Frontal cortex (tissue), 4 donors: ENCODE measurements around the gene AGXT2. TPM values are rescaled to one million over a fixed set of nuclear protein-coding genes. Genes with fewer than 3 reads are reported as not detected.

Source experiments
- DNase-seq, 2 donors: peaks; one replicate each; pipeline ENCODE4 v3.0.0; 2012; ENCODE audit warnings: low spot score in 2 of 2
- FAIRE-seq: peaks from 2 replicates; lab custom pipeline; 2012; peaks lifted over from hg19 to GRCh38; lab: Jason Lieb, UNC
- total RNA-seq: library from RNA; depleted of rRNA; stranded (reverse); fragments of >200 nt; gene quantifications from one replicate; pipeline ENCODE4 v1.2.3, GENCODE V29; 2014
- donor health status: control.
- donor health status: control.
- donor health status: control.

AGXT2 gene
- total RNA-seq, 1 donor from 2014 or later = not detected

- DNase-seq (no peak), FAIRE-seq (no peak)
These were observed 24.2 kb downstream of the AGXT2 start for GRCh38 chr5:35023391-35024178.

DNA sequence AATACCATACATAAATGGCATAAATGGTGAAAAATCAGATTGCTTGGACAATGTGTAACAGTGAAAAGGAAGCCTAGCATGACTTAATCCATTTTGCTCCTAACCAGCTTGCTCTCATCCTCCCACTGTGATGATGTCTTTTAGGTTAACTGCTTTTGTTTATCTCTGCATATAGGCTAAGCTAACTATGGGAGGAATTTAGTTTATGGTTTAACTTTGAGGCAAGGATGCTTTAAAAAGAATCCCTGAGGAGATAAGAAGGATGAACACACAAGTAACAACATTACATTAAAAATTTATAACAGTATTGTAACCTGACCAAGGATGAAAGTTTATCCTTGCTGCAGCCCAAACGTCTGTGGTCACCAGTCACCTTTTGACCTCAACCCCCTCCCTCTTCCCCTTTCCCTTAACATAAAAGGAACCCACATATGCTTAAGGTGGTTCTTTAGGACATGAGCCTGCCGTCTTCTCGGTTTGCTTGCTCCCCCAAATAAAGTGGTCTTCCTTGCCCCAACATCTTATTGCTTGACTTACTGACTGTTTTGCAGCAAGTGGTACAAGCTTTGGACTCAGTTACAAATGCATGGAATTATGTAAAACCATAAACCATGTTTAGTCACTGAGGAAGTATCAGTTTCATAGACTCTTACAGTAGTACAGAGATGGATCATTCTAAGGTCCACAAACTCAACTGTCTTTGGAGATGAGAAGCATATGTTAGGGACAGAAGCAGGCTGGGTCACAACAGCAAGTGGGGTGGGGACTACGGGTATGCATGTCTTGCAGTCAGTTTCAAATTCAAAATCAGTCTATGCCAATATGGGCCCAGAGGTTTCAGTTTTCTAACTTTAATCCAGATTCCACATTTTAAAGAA lies 31.3 kb downstream of the AGXT2 start:
- DNase-seq (no peak), FAIRE-seq (no peak)

GRCh38 chr5:35015063-35015462 lies 32.7 kb downstream of the AGXT2 start:
- FAIRE-seq = no peak
- no peak for DNase-seq

GRCh38 chr5:35012796-35013195 lies 35.0 kb downstream of the AGXT2 start:
- DNase-seq (no peak), FAIRE-seq (no peak)

DNA sequence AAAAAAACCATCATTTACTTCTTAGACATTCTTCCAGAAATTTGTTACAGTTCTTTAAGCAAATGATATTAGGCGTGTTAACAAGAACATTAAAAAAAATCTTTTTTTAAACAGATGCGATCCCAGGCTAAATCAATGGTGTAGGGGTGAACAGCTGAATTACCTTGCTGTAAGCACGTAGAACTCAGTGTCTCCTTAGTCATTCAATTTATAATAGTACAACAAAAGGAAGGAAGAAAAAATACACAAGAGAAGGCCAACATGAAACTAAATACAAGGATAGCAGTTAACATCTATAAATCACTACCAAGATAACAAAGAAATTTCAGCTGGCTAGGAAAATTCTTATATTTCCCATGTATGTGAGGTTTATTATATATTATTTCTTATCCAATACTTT lies 35.4 kb downstream of the AGXT2 start:
- DNase-seq (no peak), FAIRE-seq (no peak)

DNA sequence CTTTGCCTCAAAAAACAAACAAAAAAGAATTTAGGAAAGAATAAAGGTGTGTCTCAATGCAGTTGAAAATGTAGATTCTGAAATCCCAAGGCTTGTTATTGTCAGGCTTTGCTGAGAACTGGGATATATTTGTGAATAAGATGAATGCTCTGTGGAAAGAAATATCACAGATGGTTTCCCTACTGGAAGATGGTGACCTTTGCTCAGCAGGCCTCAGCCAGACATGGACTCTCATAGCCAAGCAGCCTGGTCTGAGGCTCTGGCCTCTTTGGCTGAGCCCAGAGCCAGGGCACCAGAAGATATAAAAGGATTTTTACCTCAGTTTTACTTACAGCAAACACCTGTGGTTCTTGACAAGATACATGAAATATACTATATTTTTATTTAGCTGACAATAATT lies 37.1 kb downstream of the AGXT2 start:
- no peak for FAIRE-seq

GRCh38 chr5:35009657-35010056 lies 38.1 kb downstream of the AGXT2 start:
- FAIRE-seq = no peak

More for the DNA sequence above, 37.1 kb downstream of the AGXT2 start:
- DNase-seq = no peak

GRCh38 chr5:35009019-35009418 lies 38.7 kb downstream of the AGXT2 start:
- DNase-seq (no peak), FAIRE-seq (no peak)

More at GRCh38 chr5:35009657-35010056, 38.1 kb downstream of the AGXT2 start:
- no peak for DNase-seq

GRCh38 chr5:35004771-35005170 lies 43.0 kb downstream of the AGXT2 start:
- DNase-seq = no peak
- no peak for FAIRE-seq

GRCh38 chr5:35004200-35004599 lies 43.5 kb downstream of the AGXT2 start:
- FAIRE-seq (no peak), DNase-seq (no peak)

GRCh38 chr5:35003018-35003957 lies 44.5 kb downstream of the AGXT2 start:
- FAIRE-seq (no peak), DNase-seq (peak; percentile 22 to 61)

DNA sequence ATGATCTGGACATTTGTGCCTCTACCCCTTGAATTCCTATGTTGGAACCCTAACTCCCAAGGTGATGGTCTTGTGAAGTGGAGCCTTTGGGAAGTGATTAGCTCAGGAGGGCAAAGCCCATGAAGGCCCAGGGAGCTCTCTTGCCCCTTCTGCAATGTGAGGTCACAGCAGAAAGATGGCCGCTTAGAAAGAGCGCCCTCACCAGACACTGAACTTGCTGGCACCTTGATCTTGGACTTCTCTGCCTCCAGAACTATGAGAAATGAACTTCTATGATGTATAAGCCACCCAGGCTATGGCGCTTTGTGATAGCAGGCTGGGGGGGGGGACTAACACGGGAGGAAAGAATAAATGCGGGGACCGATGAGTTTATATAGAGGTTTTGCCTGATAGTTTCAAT lies 45.3 kb downstream of the AGXT2 start:
- no peak for DNase-seq
- no peak for FAIRE-seq

- no peak for DNase-seq
- no peak for FAIRE-seq
These were observed 45.9 kb downstream of the AGXT2 start for GRCh38 chr5:35001842-35002241.

DNA sequence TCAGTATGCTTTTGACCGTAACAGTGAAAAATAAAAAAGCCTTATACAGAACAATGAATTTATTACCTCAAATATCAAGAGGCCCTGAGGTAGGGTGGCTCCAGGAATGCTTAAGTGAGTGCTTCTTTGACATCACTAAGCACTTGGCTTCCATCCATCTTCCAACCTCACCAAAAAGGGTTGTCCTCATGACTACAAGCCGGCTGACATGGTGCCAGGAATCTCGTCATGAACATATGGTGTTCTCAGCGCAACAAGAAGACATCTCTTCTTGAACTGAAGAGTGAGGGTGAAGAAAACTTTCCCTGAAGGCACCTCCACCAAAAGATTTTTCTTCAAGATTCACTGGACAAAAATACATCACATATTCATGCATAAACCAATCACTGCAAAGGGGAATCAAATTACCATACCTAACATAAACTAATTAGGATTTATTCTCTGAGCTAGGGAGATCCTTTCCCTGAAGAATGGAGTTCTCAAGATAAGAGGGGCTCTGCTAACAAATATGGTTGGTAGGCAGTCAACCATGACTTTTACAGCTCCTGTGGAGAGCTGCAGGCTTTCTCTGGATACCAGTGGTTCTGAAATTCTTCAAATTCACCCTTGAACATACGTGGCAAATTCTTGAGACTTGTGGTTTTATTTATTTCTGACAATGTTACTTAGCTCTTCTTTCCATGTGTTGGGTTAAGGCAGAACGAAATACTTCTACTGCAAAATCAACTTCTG lies 49.5 kb downstream of the AGXT2 start:
- no peak for FAIRE-seq
- DNase-seq = no peak

DNA sequence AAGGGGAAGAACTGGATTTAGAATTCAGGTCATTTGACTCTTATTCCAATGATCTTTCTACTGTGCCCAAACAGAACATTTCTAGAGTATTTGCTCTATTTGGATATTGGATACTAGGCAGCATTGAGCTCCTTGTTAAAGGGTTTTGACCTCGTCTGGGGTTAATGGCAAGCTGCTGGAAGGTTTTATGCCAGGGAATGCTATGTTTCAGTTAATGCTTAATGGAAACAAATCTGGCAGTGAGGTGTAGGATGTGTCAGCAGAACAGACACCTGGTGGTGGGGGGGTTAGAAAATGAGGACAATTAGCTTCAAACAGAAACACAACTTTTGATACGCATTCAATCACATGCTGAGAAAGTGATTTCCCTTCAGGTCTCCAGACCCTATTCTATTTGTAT lies 51.5 kb downstream of the AGXT2 start:
- FAIRE-seq = no peak
- DNase-seq = no peak

DNA sequence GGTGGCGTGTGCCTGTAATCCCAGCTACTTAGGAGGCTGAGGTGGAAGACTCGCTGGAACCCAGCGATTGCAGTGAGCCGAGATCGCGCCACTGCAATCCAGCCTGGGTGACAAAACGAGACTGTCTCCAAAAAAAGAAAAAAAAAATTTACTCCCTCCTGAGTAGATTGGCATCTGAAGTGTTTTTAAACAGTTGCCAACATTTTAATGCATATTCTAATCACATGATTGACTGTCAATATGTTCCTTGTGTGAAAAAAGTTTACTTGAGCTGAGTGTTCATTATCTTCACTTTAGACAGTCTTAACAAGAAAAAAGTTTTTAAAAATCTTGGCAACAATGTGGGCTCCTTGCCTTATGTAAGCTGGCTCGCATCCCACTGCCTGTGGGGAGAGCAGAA lies 53.8 kb downstream of the AGXT2 start:
- no peak for FAIRE-seq
- no peak for DNase-seq

DNA sequence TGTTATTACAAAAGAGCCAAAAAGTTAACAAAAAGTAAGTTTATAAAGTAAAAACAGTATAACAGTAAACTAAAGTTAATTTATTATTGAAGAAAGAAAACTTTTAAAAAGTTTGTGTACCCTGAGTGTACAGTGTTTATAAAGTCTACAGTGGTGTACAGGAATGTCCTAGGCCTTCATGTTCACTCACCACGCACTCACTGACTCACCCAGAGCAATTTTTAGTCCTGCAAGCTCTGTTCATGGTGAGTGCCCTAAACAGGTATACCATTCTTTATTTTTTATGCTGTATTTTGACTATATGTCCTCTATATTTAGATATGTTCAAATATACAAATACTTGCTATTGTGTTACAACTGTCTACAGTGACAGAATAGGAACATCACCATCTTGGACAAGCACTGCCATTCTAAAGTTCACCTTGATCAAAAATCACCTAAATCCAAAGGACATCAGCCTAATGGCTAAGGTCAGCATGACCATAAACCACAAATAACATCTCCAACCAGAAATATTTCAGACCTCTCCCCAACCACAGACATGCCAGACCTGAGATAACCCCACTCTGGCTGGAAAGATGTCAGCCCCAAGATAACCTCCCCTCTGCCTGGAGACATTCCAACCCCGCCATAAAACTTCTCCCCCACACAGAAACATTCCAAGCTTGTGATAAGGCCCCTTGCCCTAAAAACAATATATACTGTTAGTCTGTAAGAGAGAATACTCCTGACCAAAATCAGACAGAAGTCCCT lies 56.1 kb downstream of the AGXT2 start:
- DNase-seq (no peak), FAIRE-seq (no peak)

DNA sequence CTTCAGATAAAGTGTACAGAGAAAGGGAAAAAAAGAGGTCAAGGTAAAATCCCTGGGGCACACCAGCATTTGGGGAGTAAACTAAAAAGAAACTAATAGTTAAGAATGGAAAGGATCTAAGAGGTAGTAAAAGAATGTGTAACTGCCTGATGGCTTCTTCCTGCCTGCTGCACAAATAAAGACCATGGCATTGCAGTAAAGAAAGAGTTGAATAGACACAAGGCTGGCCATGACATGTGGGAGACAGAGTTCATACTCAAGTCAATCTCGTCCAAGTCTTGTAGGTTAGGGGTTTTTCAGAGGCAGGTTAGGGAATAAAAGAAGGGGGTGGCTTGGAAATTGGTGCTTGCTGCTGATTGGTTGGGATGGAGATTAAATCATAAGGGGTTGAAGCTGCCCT lies 60.8 kb downstream of the AGXT2 start:
- no peak for FAIRE-seq
- DNase-seq = no peak

DNA sequence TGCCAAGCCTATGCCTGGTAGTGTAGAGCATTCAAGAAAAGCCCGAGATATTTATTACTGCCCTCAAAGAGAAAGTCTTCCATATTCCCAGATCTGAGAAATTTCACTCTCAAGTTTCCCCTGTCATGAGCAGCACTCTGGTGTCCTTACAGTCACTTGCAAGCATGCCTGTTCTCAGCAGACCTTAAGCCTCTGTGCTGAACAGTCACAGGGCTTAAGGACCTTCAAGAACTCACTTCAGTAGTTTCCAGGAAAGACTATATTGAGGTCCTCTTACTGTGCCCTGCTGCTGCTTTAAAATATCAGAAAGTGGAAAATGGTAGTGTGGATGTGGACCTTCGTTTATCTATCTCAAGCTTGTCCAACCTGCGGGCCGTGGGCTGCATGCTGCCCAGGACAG lies 64.9 kb downstream of the AGXT2 start:
- DNase-seq (no peak), FAIRE-seq (no peak)
